AG04450 (cell line): Measurements from ENCODE around the gene COX19. TPM values are rescaled to one million over a fixed set of nuclear protein-coding genes. Genes with fewer than 3 reads are reported as not detected.
"Not testable (repeated sequence)": the region's sequence is repeated elsewhere in the genome, so short reads cannot be mapped to it uniquely, and the experiment has no call there.

Experiments
- CTCF ChIA-PET: fragments of 300-600, 350-600 bp; formaldehyde crosslinking; extraction: SDS; loops from one replicate; lab custom pipeline; 2022; ENCODE audit warnings: antibody characterized with exemption, inconsistent platforms; lab: Charles Lee
- POLR2A ChIA-PET: fragments of 350-600 bp; formaldehyde crosslinking; extraction: SDS; loops from one replicate; lab custom pipeline; 2021; ENCODE audit warnings: antibody characterized with exemption, inconsistent platforms; lab: Yijun Ruan, JAX
- DNase-seq: peaks from one replicate; pipeline ENCODE4 v3.0.0-alpha.2; 2011; ENCODE audit warnings: low read depth, low spot score
- H3K27ac ChIP-seq: one replicate; pipeline ENCODE4 v1.5.1; 2012; ENCODE audit warnings: low read depth, low read length, control low read depth
- H3K27me3 ChIP-seq: one replicate; pipeline ENCODE4 v1.6.0; 2012; ENCODE audit warnings: low read length; ENCODE audit not compliant: control insufficient read depth, insufficient read depth
- H3K4me3 ChIP-seq: 2 replicates; pipeline ENCODE4 v1.5.1; 2011; ENCODE audit warnings: mild to moderate bottlenecking, low read depth, low read length, control low read depth
- H3K9me3 ChIP-seq: 2 replicates; pipeline ENCODE4 v1.5.1; 2012; ENCODE audit warnings: low read length; ENCODE audit not compliant: control insufficient read depth, insufficient read depth
- polyA plus RNA-seq: library from polyadenylated mRNA; depleted of rRNA; stranded (reverse); fragments of >200 nt; gene quantifications from 2 replicates; pipeline ENCODE4 v1.2.3, GENCODE V29; 2011
- TF ChIP-seq, protein P1 (sequence below): IDR thresholded peaks from 2 replicates; pipeline ENCODE4 v1.5.1; 2011; ENCODE audit warnings: low read depth, low read length, control low read depth, inconsistent platforms

Gene COX19
- polyA plus RNA-seq, 1 experiment: 6.8 TPM

- no peak overlapping the region for H3K27ac ChIP-seq
- TF ChIP-seq, protein P1, sequence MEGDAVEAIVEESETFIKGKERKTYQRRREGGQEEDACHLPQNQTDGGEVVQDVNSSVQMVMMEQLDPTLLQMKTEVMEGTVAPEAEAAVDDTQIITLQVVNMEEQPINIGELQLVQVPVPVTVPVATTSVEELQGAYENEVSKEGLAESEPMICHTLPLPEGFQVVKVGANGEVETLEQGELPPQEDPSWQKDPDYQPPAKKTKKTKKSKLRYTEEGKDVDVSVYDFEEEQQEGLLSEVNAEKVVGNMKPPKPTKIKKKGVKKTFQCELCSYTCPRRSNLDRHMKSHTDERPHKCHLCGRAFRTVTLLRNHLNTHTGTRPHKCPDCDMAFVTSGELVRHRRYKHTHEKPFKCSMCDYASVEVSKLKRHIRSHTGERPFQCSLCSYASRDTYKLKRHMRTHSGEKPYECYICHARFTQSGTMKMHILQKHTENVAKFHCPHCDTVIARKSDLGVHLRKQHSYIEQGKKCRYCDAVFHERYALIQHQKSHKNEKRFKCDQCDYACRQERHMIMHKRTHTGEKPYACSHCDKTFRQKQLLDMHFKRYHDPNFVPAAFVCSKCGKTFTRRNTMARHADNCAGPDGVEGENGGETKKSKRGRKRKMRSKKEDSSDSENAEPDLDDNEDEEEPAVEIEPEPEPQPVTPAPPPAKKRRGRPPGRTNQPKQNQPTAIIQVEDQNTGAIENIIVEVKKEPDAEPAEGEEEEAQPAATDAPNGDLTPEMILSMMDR: no peak
- ChIA-PET CTCF (no interaction called here), POLR2A (no interaction called here)
- H3K9me3 ChIP-seq: peaks cover 4% of the 10 kb centered on the region; the same call in 1 of the 2 replicates
- no peak for DNase-seq
- H3K4me3 ChIP-seq: no peak overlapping the region
- H3K27me3 ChIP-seq: no peaks in the 10 kb centered on the region
These were observed 28.9 kb upstream of the COX19 start for GRCh38 chr7:1004018-1004852.

DNA sequence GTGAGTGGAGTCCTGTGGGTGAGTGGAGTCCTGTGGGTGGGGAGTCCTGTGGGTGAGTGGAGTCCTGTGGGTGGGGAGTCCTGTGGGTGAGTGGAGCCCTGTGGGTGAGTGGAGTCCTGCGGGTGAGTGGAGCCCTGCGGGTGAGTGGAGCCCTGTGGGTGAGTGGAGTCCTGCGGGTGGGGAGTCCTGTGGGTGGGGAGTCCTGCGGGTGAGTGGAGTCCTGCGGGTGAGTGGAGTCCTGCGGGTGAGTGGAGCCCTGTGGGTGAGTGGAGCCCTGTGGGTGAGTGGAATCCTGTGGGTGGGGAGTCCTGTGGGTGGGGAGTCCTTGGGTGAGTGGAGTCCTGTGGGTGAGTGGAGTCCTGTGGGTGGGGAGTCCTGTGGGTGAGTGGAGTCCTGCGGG lies 27.1 kb upstream of the COX19 start:
- DNase-seq, CTCF ChIA-PET, H3K27me3 ChIP-seq, H3K4me3 ChIP-seq, H3K27ac ChIP-seq, POLR2A ChIA-PET, H3K9me3 ChIP-seq: not testable (repeated sequence)

DNA sequence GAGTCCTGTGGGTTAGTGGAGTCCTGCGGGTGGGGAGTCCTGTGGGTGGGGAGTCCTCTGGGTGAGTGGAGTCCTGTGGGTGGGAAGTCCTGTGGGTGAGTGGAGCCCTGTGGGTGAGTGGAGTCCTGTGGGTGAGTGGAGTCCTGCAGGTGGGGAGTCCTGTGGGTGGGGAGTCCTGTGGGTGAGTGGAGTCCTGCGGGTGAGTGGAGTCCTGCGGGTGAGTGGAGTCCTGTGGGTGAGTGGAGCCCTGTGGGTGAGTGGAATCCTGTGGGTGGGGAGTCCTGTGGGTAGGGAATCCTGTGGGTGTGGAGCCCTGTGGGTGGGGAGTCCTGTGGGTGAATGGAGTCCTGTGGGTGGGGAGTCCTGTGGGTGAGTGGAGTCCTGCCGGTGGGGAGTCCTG lies 26.7 kb upstream of the COX19 start:
- H3K27ac ChIP-seq, DNase-seq, CTCF ChIA-PET, H3K27me3 ChIP-seq, H3K9me3 ChIP-seq, H3K4me3 ChIP-seq, POLR2A ChIA-PET: not testable (repeated sequence)

DNA sequence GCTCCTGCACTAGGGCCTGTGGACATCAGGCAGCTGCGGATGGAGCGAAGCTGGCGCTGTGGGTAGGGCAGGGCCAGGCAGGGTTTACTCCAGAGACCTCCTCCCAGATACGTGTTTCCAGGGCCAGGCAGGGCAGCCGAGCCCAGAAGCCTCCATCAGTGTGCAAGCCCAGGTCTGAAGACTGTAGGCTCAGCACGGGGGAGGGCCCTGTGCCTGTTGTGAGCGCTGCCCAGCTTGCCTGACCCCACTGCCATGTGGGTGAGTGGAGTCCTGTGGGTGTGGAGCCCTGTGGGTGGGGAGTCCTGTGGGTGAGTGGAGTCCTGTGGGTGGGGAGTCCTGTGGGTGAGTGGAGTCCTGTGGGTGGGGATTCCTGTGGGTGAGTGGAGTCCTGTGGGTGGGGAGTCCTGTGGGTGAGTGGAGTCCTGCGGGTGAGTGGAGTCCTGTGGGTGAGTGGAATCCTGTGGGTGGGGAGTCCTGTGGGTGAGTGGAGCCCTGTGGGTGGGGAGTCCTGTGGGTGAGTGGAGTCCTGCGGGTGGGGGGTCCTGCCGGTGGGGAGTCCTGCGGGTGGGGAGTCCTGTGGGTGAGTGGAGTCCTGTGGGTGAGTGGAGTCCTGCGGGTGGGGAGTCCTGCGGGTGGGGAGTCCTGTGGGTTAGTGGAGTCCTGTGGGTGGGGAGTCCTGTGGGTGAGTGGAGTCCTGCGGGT lies 25.9 kb upstream of the COX19 start:
- H3K27ac ChIP-seq: peak overlapping the region; percentile 11
- POLR2A ChIA-PET, DNase-seq, H3K4me3 ChIP-seq, H3K27me3 ChIP-seq, H3K9me3 ChIP-seq: not testable (repeated sequence)
- CTCF ChIA-PET: interaction anchor here (1.1 kb wide), 1 partner anchor 65 kb away, joined by 3 read pairs; no protein-coding TSS in a partner anchor

DNA sequence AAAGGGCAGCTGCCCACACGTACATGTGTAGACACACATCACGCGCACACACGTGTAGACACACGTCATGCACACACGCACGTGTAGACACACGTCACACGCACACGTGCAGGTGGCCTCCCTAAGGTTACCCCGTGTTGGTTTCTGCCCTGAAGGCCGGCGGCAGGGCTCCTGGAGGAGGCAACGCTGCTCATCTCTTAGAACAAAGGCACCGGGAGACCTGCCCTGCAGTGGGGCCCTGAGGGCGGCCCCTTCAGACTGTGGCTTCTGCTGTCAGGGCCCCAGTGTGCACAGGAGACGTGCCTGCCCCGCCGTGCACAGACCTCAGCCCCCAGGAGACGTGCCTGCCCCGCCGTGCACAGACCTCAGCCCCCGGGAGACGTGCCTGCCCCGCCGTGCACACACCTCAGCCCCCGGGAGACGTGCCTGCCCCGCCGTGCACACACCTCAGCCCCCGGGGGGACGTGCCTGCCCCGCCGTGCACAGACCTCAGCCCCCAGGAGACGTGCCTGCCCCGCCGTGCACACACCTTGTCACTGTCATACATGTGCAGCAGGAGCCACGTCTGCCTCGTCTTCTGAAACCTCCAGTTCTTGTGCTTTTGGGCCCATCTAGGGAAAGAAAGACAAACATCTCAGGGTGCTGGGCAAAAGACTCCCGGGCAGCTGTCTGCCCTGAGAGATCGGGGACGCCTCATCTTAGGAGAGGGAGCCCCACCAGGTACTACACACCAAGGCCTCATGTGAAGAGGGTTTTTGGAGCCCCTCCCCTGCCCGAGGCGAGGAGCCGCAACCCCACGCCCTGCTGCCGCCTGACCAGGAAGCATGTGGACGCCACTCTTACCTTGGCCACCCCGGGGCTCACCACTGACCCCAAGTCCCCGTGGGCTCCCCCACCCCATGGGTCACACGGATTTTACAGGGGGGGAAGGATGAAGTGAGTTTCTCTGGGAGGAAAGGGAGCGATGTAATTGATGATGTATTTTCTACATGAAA lies 24.9 kb upstream of the COX19 start:
- Histone ChIP-seq H3K4me3 (no peak overlapping the region), H3K9me3 (no peaks in the 10 kb centered on the region; the same call in 1 of the 2 replicates), H3K27me3 (no peaks in the 10 kb centered on the region), H3K27ac (no peak overlapping the region)
- CTCF ChIA-PET: interaction anchor here (1.1 kb wide), 1 partner anchor 66 kb away, joined by 3 read pairs; no protein-coding TSS in a partner anchor
- no peak for DNase-seq
- TF ChIP-seq, protein P1: no peak
- POLR2A ChIA-PET: no interaction called here
